ENCODE data around the gene ROBO1. TPM values are rescaled to one million over a fixed set of nuclear protein-coding genes. Genes with fewer than 3 reads are reported as not detected.

The ROBO1 gene
- polyA plus RNA-seq, 1 experiment = 33.9 TPM

DNA sequence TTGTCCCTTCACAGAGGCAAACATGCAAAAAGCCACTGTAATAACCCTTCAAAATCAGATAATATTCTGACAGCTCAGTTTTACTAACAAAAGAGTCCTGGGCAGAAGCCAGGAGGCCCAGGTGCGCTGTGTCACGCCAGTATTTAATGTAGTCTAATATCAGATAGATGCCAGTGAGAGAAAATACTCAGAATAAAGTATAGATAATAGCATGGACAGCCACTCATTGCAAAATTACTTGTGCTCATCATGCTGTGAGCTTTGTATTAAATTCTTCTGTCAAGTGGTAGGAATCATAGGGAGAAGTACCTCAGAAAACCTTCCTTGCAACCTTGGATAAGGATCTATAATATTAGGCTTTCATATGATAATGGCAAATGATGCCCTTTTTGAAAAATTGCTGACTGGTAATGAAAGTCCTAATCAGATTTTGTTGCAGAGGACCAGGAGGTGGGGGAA is 1154.3 kb downstream of the ROBO1 start:
- POLR2A ChIA-PET = no interaction called here
- CTCF ChIA-PET = no interaction called here
- Histone ChIP-seq H3K36me3 (ENCODE audit: control insufficient read depth, insufficient read depth, low read length) (peaks cover 1% of the 10 kb centered on the region), H3K4me3 (ENCODE audit: low read depth, low read length) (no peak overlapping the region), H3K27me3 (ENCODE audit: control insufficient read depth, insufficient read depth, low read length) (no peaks in the 10 kb centered on the region)
- TF ChIP-seq, protein P1, sequence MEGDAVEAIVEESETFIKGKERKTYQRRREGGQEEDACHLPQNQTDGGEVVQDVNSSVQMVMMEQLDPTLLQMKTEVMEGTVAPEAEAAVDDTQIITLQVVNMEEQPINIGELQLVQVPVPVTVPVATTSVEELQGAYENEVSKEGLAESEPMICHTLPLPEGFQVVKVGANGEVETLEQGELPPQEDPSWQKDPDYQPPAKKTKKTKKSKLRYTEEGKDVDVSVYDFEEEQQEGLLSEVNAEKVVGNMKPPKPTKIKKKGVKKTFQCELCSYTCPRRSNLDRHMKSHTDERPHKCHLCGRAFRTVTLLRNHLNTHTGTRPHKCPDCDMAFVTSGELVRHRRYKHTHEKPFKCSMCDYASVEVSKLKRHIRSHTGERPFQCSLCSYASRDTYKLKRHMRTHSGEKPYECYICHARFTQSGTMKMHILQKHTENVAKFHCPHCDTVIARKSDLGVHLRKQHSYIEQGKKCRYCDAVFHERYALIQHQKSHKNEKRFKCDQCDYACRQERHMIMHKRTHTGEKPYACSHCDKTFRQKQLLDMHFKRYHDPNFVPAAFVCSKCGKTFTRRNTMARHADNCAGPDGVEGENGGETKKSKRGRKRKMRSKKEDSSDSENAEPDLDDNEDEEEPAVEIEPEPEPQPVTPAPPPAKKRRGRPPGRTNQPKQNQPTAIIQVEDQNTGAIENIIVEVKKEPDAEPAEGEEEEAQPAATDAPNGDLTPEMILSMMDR (IDR thresholded peaks at IDR 0.05; ENCODE audit: insufficient read depth, low read depth, low read length) = no peak
- no peak for DNase-seq (ENCODE audit: low read depth)

GRCh38 chr3:78611278-78611677 is 1156.5 kb downstream of the ROBO1 start:
- H3K36me3 ChIP-seq (ENCODE audit: control insufficient read depth, insufficient read depth, low read length) = 0 out of 2 replicates have a peak, but pooled peaks cover 2% of the 10 kb centered on the region
- TF ChIP-seq, protein P1 (IDR thresholded peaks at IDR 0.05; ENCODE audit: insufficient read depth, low read depth, low read length) = no peak
- CTCF ChIA-PET = no interaction called here
- no peak for DNase-seq (ENCODE audit: low read depth)
- POLR2A ChIA-PET = no interaction called here
- no peaks in the 10 kb centered on the region for H3K27me3 ChIP-seq (ENCODE audit: control insufficient read depth, insufficient read depth, low read length)
- no peak overlapping the region for H3K4me3 ChIP-seq (ENCODE audit: low read depth, low read length)

DNA sequence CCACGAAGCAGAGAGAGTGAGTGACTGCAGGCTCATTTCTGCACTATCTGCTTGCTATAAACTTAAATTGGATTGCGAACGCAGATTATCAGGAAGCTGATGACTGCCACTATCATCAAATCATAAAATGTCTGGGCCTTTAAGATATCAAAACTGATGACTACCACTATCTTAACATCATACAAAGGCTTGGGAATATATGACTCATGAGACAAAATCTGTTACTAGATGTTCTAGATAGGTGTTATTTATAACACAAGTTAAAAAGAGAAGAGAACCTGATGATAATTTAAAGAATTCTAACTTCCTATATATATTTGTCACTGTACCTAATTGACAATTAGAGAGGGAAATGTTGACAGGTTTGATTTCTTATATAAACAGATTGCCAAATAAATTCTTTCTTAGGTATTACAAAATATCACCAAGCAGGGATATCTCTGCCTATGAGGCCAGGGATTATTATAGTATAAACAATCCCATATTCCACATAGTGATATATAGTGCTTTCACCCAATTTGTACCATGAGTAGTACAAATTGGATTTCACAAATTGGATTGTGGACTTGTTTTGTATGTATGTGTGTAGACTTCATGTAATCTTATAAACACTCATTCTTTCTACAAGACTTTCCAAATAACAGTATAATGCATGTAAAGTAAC is 1157.2 kb downstream of the ROBO1 start:
- H3K36me3 ChIP-seq (ENCODE audit: control insufficient read depth, insufficient read depth, low read length) = 0 out of 2 replicates have a peak, but pooled peaks cover 2% of the 10 kb centered on the region
- TF ChIP-seq, protein P1 (IDR thresholded peaks at IDR 0.05; ENCODE audit: insufficient read depth, low read depth, low read length) = no peak
- no peak for DNase-seq (ENCODE audit: low read depth)

DNA sequence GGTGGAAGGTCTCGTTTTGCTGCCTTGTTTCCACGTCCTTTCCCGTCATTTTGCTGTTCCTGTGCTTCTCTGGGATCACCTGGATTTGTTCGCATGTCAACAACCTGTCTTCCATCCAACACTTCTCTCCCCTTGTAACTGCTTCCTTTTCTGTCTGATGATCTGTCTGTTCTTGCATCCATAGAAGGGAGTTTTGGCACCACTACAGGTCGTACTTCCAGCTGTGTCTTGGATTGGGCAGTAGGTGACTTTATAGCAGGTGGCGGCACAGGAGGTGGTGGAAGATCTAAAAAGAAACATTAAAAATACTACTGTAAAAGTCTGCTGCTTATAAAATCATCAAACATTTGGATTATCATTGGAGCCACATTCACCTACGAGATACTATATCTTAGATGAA is 1161.0 kb downstream of the ROBO1 start:
- CTCF ChIA-PET = interaction anchor here (1.5 kb wide), 1 partner anchor 23 kb away, joined by 3 read pairs; no protein-coding TSS in a partner anchor
- TF ChIP-seq, protein P1 (IDR thresholded peaks at IDR 0.05; ENCODE audit: insufficient read depth, low read depth, low read length) = no peak
- H3K36me3 ChIP-seq (ENCODE audit: control insufficient read depth, insufficient read depth, low read length) = 0 out of 2 replicates have a peak, but pooled peaks cover 1% of the 10 kb centered on the region
- H3K27me3 ChIP-seq (ENCODE audit: control insufficient read depth, insufficient read depth, low read length) = no peaks in the 10 kb centered on the region
- no peak for DNase-seq (ENCODE audit: low read depth)
- no peak overlapping the region for H3K4me3 ChIP-seq (ENCODE audit: low read depth, low read length)
- POLR2A ChIA-PET = no interaction called here

More for the DNA sequence above, 1157.2 kb downstream of the ROBO1 start:
- ChIA-PET POLR2A (no interaction called here), CTCF (no interaction called here)
- Histone ChIP-seq H3K27me3 (ENCODE audit: control insufficient read depth, insufficient read depth, low read length) (no peaks in the 10 kb centered on the region), H3K4me3 (ENCODE audit: low read depth, low read length) (no peak overlapping the region)

DNA sequence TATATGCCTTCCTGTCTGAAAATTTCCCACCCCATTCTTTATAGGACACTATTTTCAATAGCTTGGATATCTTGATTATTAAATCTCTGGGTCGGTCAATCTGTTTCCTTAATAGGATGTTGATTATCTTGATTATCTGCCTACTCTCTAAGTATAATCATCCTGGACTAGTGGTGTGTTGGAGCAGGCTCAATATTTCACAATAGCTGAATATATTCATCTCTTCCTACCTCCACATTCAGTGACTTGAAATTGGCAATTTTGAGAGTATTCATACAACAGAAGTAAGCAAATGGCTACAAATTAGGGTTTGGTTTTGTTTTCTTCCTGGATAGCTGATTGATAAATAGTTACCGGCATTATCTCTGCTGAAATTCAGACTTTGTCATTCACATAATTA is 1162.6 kb downstream of the ROBO1 start:
- DNase-seq (ENCODE audit: low read depth) = no peak
- ChIA-PET CTCF (interaction anchor here (1.3 kb wide), 1 partner anchor 13 kb away, joined by 3 read pairs; no protein-coding TSS in a partner anchor), POLR2A (no interaction called here)
- Histone ChIP-seq H3K27me3 (ENCODE audit: control insufficient read depth, insufficient read depth, low read length) (no peaks in the 10 kb centered on the region), H3K4me3 (ENCODE audit: low read depth, low read length) (no peak overlapping the region), H3K36me3 (ENCODE audit: control insufficient read depth, insufficient read depth, low read length) (0 out of 2 replicates have a peak, but pooled peaks cover 1% of the 10 kb centered on the region)
- TF ChIP-seq, protein P1 (IDR thresholded peaks at IDR 0.05; ENCODE audit: insufficient read depth, low read depth, low read length) = no peak

All from BJ (cell line).